Stimulated activated CD8-positive, alpha-beta memory T cell treated with anti-CD3 and anti-CD28 coated beads, Interleukin-15, amount 100 ng/mL, for 48 hours (primary cell): ENCODE measurements around the gene TSPAN5.
"Not testable (repeated sequence)": the region's sequence is repeated elsewhere in the genome, so short reads cannot be mapped to it uniquely, and the experiment has no call there.

Experiments
- DNase-seq, 2 donors: peaks; one replicate each; pipeline ENCODE4 v3.0.0-alpha.2; 2020; ENCODE audit warnings: low read depth in 2 of 2

The TSPAN5 gene

DNA sequence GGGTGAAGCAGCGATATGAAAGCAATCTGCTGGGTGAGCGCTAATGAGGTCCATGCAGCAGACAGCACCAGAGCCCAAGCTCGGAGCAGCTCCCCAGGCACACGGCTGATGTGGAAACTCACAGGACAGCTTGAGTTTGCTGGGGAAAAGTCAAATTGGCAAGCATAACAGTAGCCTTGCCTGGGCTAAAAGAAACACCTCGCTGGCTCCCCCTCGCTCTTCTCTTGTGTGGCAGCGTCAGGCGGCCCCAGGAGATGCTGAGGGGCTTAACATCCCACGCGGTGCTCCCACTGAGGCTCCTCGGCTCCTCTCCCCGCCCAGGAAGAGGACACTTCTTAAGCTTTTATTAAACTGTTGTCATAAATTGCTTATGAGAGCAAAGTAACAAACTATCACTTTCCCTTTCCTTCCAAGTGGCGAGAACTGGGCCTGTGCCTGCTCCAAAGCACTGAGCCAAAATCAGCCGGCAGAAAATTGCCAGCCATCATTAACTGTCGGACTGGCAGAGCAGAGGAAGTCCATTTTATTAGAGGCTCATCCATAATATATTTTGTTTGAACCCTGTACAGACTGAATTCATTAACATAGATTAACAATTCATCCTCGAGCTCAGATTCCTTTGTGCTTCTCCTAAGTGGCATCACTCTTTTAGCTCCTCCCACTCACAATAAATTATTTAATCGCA is 111.4 kb downstream of the TSPAN5 start:
- no peak for DNase-seq

GRCh38 chr4:98544818-98545414 is 113.5 kb downstream of the TSPAN5 start:
- no peak for DNase-seq

DNA sequence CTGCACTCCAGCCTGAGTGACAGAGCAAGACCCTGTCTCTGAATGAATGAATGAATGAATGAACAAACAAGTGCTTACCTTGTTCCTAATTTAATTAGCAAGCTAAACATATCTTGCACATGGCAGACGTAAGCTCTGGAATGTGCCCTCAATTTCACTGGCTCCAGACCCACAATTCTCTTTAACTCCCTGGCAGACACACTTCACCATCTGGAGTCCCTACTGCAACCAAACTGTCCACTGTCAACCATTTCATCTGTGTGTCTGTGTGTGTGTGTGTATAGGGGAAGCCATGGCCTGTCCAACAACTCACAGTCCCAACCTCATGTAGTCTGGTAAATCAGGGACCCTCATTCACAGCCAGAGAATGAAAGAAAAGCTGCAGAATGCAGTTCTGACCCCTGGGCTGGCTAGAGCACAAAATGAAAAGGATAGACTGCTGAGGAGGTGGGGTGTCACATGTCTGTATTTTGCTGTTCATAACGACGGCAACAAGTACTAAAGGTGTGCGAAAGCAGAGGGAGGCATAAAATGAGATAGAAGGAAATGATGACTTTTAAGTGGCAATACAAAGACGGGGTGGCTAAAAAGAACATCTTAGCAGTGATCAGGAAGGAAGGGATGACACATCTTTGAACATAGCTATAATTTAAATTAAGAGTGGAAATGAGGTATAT is 114.1 kb downstream of the TSPAN5 start:
- DNase-seq, result no peak

DNA sequence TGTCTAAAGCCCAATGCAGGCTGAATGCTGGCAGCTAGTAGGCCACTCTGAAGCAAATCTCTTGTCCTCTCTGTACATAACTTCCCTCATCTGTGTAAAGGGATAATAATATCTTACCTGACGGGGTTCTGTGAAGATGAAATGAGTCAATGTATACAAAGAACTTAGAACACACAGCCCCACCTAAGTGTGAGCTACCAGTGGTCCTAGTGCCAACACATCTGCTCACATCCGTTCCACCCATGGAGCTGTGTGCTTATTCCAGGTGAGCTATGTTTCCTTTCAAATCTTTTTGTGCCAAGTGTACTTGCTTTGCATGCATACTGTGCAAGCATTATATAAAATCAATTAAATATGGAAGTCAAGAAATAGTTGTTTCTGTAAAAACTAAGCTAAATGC is 116.4 kb downstream of the TSPAN5 start:
- no peak for DNase-seq

GRCh38 chr4:98540803-98541202 is 117.6 kb downstream of the TSPAN5 start:
- no peak for DNase-seq

DNA sequence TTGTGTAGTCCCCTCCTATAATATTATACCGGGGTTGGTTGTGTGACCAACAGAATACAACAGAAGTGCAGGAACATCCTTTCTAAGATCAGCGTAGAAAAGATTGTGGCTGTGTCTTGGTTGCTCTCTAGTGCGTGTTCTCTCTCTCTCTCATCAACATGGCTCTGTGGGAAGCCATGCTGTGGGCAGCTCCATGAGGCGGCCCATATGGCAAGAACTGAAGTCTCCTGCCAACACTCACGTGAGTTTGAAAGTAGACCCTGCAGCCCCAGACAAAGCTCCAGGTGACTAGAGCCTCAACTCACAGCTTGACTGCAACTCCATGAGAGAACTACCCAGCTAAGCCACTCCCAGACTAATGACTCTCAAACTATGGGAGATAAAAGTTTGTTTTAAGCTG is 118.7 kb downstream of the TSPAN5 start:
- no peak for DNase-seq

GRCh38 chr4:98539299-98539698 is 119.1 kb downstream of the TSPAN5 start:
- no peak for DNase-seq

- DNase-seq, result no peak
Measured at GRCh38 chr4:98536631-98537030, 121.8 kb downstream of the TSPAN5 start.

DNA sequence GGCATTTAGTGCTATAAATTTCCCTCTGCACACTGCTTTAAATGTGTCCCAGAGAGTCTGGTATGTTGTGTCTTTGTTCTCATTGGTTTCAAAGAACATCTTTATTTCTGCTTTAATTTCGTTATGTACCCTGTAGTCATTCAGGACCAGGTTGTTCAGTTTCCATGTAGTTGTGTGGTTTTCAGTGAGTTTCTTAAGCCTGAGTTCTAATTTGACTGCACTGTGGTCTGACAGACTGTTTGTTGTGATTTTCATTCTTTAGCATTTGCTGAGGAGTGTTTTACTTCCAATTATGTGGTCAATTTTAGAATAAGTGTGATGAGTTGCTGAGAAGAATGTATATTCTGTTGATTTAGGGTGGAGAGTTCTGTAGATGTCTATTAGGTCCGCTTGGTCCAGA is 124.3 kb downstream of the TSPAN5 start:
- not testable (repeated sequence) for DNase-seq

- no peak for DNase-seq
Measured at GRCh38 chr4:98530572-98530971, 127.8 kb downstream of the TSPAN5 start.

DNA sequence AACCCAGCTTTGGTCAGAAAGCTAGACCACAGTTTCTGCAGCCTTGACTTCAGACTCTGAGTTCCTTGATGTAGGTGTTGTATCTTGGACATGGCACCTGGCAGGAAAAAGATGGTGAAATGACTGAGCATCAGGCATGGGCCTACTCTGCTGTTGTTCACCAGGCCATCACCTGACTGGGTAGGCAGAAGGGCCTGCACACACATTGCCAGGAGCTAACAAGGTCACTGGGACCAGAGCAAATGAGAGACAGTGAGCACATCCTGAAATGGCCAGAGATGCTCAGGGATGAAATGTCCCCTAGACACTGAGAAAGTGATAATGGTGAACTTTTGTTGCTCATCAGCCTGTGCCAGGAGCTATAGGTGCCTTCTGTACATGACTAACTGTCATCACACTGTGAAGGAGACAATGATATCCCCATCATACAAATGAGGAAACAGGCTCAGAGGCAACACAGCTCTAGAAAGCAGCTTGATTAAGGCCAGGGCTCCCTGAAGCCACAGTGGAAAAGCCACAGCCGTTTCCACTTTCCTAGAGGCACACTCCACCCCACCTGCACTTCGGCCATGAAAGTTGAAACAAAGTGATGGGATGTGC is 128.3 kb downstream of the TSPAN5 start:
- DNase-seq, result no peak

- no peak for DNase-seq
Measured at GRCh38 chr4:98528882-98529281, 129.5 kb downstream of the TSPAN5 start.

DNA sequence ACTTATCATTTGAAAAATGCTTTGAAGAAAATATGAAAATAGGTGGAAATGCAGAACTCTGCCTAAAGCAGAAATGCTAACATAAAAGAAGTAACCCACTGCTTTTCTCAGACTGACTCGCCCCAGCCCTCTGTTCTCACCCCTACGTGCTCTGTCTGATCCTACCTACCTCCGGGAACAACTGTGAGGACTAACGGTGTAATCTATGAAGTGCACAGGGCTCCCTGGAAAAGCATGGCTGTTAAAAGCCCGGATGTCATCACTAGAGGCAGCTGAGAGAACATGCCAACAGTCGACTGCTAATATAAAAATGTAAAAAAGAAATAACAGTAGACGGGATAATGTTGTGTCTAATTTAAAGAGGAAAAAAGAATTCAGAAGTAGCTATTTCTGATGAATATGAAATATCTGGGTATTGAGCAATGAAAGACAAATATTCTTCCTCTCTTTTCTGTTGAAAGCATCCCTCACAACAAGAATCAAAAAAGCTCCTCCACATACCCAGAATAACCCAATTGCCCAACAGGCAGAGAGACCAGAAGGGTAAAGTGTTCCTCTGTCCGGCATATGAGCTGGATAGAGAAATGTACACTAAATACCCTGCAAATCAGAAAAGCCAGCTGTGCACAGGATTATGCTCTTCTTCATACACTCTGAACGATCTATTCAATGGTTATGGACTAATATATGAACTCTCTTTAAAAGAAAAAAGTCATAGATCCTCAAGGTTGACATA is 130.7 kb downstream of the TSPAN5 start:
- DNase-seq, result no peak

DNA sequence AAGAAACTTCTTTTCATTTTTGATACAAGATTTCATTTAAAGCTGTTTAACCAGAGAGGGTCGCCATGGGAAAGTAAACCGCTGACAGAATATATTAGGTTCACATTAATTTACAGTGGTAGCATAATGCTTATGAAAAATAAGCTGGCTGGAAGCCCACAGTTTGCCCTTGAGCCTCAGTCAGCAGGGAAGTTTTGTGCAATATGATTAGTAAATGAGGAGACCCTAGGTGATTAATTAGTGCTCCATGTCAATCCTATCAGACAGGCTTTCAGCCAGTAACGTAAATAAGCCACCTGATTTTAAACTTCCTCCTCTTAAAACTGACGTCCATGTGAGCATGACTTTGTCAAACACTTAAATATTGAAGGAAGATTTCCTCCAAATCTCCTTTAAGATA is 134.2 kb downstream of the TSPAN5 start:
- no peak for DNase-seq

DNA sequence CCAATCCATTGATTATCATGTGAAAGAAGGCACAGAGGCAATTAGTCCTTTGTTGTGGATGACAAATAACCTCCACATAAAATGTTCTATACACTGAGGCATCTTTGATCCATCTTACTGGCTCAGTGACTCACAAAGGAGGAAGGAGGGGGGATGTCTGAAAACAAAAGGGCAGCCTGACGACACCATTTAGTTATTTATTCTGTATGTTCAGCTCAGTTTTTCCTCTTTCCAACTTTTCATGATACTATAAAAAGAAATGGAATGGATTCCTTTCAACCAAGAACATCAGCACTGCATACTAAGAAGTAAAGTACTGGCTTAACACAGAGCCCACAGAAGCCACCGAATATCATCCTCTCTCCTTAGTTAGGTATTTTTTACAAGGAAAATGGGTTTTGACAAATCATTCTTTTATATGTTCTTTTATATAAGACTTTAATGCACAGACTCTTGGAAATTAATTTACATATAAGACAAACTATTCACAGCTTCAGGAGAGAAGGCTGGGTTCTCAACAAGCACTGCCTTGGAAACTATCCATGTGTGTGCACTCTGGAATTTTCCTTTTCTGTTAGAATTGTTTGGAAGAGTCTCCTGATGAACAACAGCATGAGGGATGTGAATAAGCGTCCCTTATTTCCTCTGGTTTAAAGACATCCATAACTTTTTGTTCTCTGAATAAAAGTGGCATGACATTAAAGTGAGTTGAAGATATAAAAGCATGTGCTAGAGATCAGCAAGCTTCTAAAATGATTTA is 135.6 kb downstream of the TSPAN5 start:
- DNase-seq, result no peak

- no peak for DNase-seq
Measured at GRCh38 chr4:98522062-98522461, 136.3 kb downstream of the TSPAN5 start.

GRCh38 chr4:98521486-98521885 is 136.9 kb downstream of the TSPAN5 start:
- no peak for DNase-seq

GRCh38 chr4:98519268-98519977 is 139.0 kb downstream of the TSPAN5 start:
- no peak for DNase-seq

GRCh38 chr4:98518559-98519267 is 139.7 kb downstream of the TSPAN5 start:
- no peak for DNase-seq
